Measurements from ENCODE around the gene CHMP4B. TPM values are rescaled to one million over a fixed set of nuclear protein-coding genes. Genes with fewer than 3 reads are reported as not detected.

Gene CHMP4B
- total RNA-seq, 4 donors from 2014 or later = 92.9 to 113 (median 105) TPM

GRCh38 chr20:33811776-33812151, 616 bp downstream of the CHMP4B start:
- intact Hi-C loops (cut with DNase I; ENCODE audit: low total_unique reads) = no loop called here
- WGBS, 2 donors = 1 to 2% methylated on average over 12 of the region's 12 CpGs
- DNase-seq (ENCODE audit: low spot score in 2 of 2) = no peak
- TF ChIP-seq CTCF (IDR thresholded peaks at IDR 0.05) = no peak
- TF ChIP-seq POLR2A (IDR thresholded peaks at IDR 0.05) = no peak
- H3K4me3 ChIP-seq (ENCODE audit: low read depth, poor library complexity, severe bottlenecking) = peak overlapping the region; percentile 60

GRCh38 chr20:33812152-33812849, 1.2 kb downstream of the CHMP4B start:
- TF ChIP-seq CTCF (IDR thresholded peaks at IDR 0.05) = no peak
- TF ChIP-seq POLR2A (IDR thresholded peaks at IDR 0.05) = no peak
- H3K4me3 ChIP-seq (ENCODE audit: low read depth, poor library complexity, severe bottlenecking) = peak overlapping the region; percentile 60
- WGBS, 2 donors = 5 to 7% methylated on average over 14 of the region's 14 CpGs
- intact Hi-C loops (cut with DNase I; ENCODE audit: low total_unique reads) = no loop called here
- peak; percentile 77 to 94 for DNase-seq (ENCODE audit: low spot score in 2 of 2)

GRCh38 chr20:33812908-33813462, 1.8 kb downstream of the CHMP4B start:
- intact Hi-C loops (cut with DNase I; ENCODE audit: low total_unique reads) = no loop called here
- no peak for DNase-seq (ENCODE audit: low spot score in 2 of 2)
- no peak overlapping the region for H3K4me3 ChIP-seq (ENCODE audit: low read depth, poor library complexity, severe bottlenecking)
- 17% methylated on average over 10 of the region's 10 CpGs for WGBS, 2 donors
- TF ChIP-seq POLR2A (IDR thresholded peaks at IDR 0.05) (no peak), CTCF (IDR thresholded peaks at IDR 0.05) (no peak)

GRCh38 chr20:33814238-33814712, 3.1 kb downstream of the CHMP4B start:
- 62 to 66% methylated on average over 5 of the region's 5 CpGs for WGBS, 2 donors
- no peak overlapping the region for H3K4me3 ChIP-seq (ENCODE audit: low read depth, poor library complexity, severe bottlenecking)
- intact Hi-C loops (cut with DNase I; ENCODE audit: low total_unique reads) = no loop called here
- no peak for TF ChIP-seq CTCF (IDR thresholded peaks at IDR 0.05)
- TF ChIP-seq POLR2A (IDR thresholded peaks at IDR 0.05) = no peak
- no peak for DNase-seq (ENCODE audit: low spot score in 2 of 2)

- TF ChIP-seq POLR2A (IDR thresholded peaks at IDR 0.05) = no peak
- no peak for TF ChIP-seq CTCF (IDR thresholded peaks at IDR 0.05)
- no peak for DNase-seq (ENCODE audit: low spot score in 2 of 2)
- intact Hi-C loops (cut with DNase I; ENCODE audit: low total_unique reads) = no loop called here
- WGBS, 2 donors = 83 to 84% methylated on average over 3 of the region's 3 CpGs
- no peak overlapping the region for H3K4me3 ChIP-seq (ENCODE audit: low read depth, poor library complexity, severe bottlenecking)
Measured at GRCh38 chr20:33815671-33816070, 4.5 kb downstream of the CHMP4B start.
